GM21423 (cell line): ENCODE results near the gene TMEM51.
"Not testable (repeated sequence)": the region's sequence is repeated elsewhere in the genome, so short reads cannot be mapped to it uniquely, and the experiment has no call there.

Experiments
- ATAC-seq: cut with Tn5 transposase; IDR thresholded peaks from one replicate; pipeline ENCODE4 v1.9.1; 2021; ENCODE audit warnings: mild to moderate bottlenecking, moderate library complexity; ENCODE audit not compliant: unreplicated experiment

Gene TMEM51

GRCh38 chr1:15175324-15176094 lies 22.0 kb downstream of the TMEM51 start:
- ATAC-seq: not testable (repeated sequence)

- no peak for ATAC-seq
Observed at GRCh38 chr1:15176120-15176519, 22.6 kb downstream of the TMEM51 start.

- no peak for ATAC-seq
Observed at GRCh38 chr1:15176898-15177665, 23.5 kb downstream of the TMEM51 start.

GRCh38 chr1:15177710-15178166 lies 24.2 kb downstream of the TMEM51 start:
- no peak for ATAC-seq

GRCh38 chr1:15178571-15179484 lies 25.3 kb downstream of the TMEM51 start:
- no peak for ATAC-seq

GRCh38 chr1:15179485-15179883 lies 25.9 kb downstream of the TMEM51 start:
- ATAC-seq: no peak

GRCh38 chr1:15180189-15180588 lies 26.6 kb downstream of the TMEM51 start:
- ATAC-seq: no peak

- no peak for ATAC-seq
Observed at GRCh38 chr1:15180945-15181523, 27.5 kb downstream of the TMEM51 start.

- no peak for ATAC-seq
Observed at GRCh38 chr1:15181564-15181963, 28.0 kb downstream of the TMEM51 start.

- no peak for ATAC-seq
Observed at GRCh38 chr1:15184436-15185241, 31.1 kb downstream of the TMEM51 start.

- ATAC-seq: no peak
Observed at GRCh38 chr1:15185617-15186016, 32.1 kb downstream of the TMEM51 start.

- no peak for ATAC-seq
Observed at GRCh38 chr1:15186073-15186845, 32.7 kb downstream of the TMEM51 start.

GRCh38 chr1:15186846-15187151 lies 33.3 kb downstream of the TMEM51 start:
- no peak for ATAC-seq

- no peak for ATAC-seq
Observed at GRCh38 chr1:15187175-15188129, 33.9 kb downstream of the TMEM51 start.

GRCh38 chr1:15188130-15188524 lies 34.6 kb downstream of the TMEM51 start:
- no peak for ATAC-seq

- ATAC-seq: no peak
Observed at GRCh38 chr1:15188678-15189077, 35.1 kb downstream of the TMEM51 start.

GRCh38 chr1:15189692-15190370 lies 36.3 kb downstream of the TMEM51 start:
- ATAC-seq: no peak

- ATAC-seq: no peak
Observed at GRCh38 chr1:15191267-15191666, 37.7 kb downstream of the TMEM51 start.
